Endodermal cell (in vitro differentiated cells): ENCODE results near the gene PASK. TPM values are rescaled to one million over a fixed set of nuclear protein-coding genes. Genes with fewer than 3 reads are reported as not detected.

Experiments used
- DNase-seq: peaks from one replicate; pipeline ENCODE4 v3.0.0-alpha.2; 2017
- H3K27ac ChIP-seq: 2 replicates; pipeline ENCODE4 v1.5.1; 2013; ENCODE audit warnings: mild to moderate bottlenecking, low read depth, low read length, moderate library complexity
- H3K27me3 ChIP-seq: 2 replicates; pipeline ENCODE4 v1.6.1; 2013; ENCODE audit warnings: mild to moderate bottlenecking, low read length, moderate library complexity; ENCODE audit not compliant: insufficient read depth, control insufficient read depth, poor library complexity, severe bottlenecking
- H3K36me3 ChIP-seq: 2 replicates; pipeline ENCODE4 v1.7.0; 2013; ENCODE audit warnings: mild to moderate bottlenecking, low read length, moderate library complexity; ENCODE audit not compliant: control insufficient read depth, insufficient read depth
- H3K4me1 ChIP-seq: one replicate; pipeline ENCODE4 v1.7.0; 2013; ENCODE audit warnings: low read length; ENCODE audit not compliant: control insufficient read depth, insufficient read depth
- H3K4me3 ChIP-seq: 2 replicates; pipeline ENCODE4 v1.5.1; 2013; ENCODE audit warnings: mild to moderate bottlenecking, low read length, moderate library complexity
- H3K9ac ChIP-seq: 2 replicates; pipeline ENCODE4 v1.6.1; 2013; ENCODE audit warnings: mild to moderate bottlenecking, low read length, moderate library complexity; ENCODE audit not compliant: poor library complexity, severe bottlenecking; ENCODE audit errors: extremely low read depth
- H3K9me3 ChIP-seq: 2 replicates; pipeline ENCODE4 v1.6.1; 2013; ENCODE audit warnings: mild to moderate bottlenecking, low read length, moderate library complexity; ENCODE audit not compliant: control insufficient read depth
- H3K27ac Mint-ChIP-seq: 2 replicates; pipeline ENCODE4 v1.8.0; 2020; ENCODE audit warnings: mixed read lengths
- H3K27me3 Mint-ChIP-seq: 2 replicates; pipeline ENCODE4 v1.8.0; 2021; ENCODE audit warnings: mild to moderate bottlenecking, mixed read lengths; ENCODE audit not compliant: insufficient read depth
- H3K36me3 Mint-ChIP-seq: 2 replicates; pipeline ENCODE4 v1.8.0; 2020; ENCODE audit warnings: low read depth, mixed read lengths
- H3K4me1 Mint-ChIP-seq: 2 replicates; pipeline ENCODE4 v1.8.0; 2020; ENCODE audit warnings: mixed read lengths
- H3K4me3 Mint-ChIP-seq: 2 replicates; pipeline ENCODE4 v1.8.0; 2020; ENCODE audit warnings: mild to moderate bottlenecking, moderate library complexity, mixed read lengths
- H3K9me3 Mint-ChIP-seq: 2 replicates; pipeline ENCODE4 v1.8.0; 2020; ENCODE audit warnings: mild to moderate bottlenecking, mixed read lengths
- CTCF ChIP-seq: fragments of 200-600 bp; sonication (generic); conservative IDR thresholded peaks from 2 replicates; pipeline ENCODE4 v1.5.0; 2021; ENCODE audit warnings: antibody characterized with exemption, mild to moderate bottlenecking
- WGBS, 2 experiments: methylation state at CpG; one replicate each; pipeline versions ENCODE4 v1.1.5 to v1.1.7; 2013; ENCODE audit warnings: missing lambda C conversion rate in 2 of 2, mixed read lengths in 1 of 2; ENCODE audit not compliant: insufficient coverage in 1 of 2, insufficient read length in 1 of 2; 5-methylcytosine and 5-hydroxymethylcytosine counted together
- total RNA-seq, 2 donors: library from RNA; stranded (reverse); fragmentation: NEBNext Ultra II Directional in 1 of 2; extraction: Animal tissue kit (Norgen Biotek cat#: 25700) in 1 of 2; gene quantifications; 2 replicates in 1 of 2; 3 replicates in 1 of 2; pipeline ENCODE4 v1.2.1, GENCODE V29; 2021

Gene PASK
- total RNA-seq, 2 donors from 2014 or later, result 76.5 to 94.5 TPM

- Histone ChIP-seq H3K27me3 (no peaks in the 10 kb centered on the region), H3K9me3 (no peaks in the 10 kb centered on the region), H3K4me1 (peaks cover 6% of the 10 kb centered on the region), H3K4me3 (no peak overlapping the region), H3K27ac (no peak overlapping the region), H3K36me3 (no peaks in the 10 kb centered on the region), H3K9ac (no peak overlapping the region)
- Mint-ChIP-seq H3K27me3 (no peaks in the 10 kb centered on the region), H3K9me3 (no peaks in the 10 kb centered on the region), H3K4me3 (no peak overlapping the region), H3K36me3 (no peaks in the 10 kb centered on the region), H3K4me1 (peaks cover 4% of the 10 kb centered on the region), H3K27ac (no peak overlapping the region)
- TF ChIP-seq CTCF, result no peak
- DNase-seq, result peak; percentile 53
- 60 to 76% methylated on average over 7 to 14 of the region's 14 CpGs for WGBS, 2 experiments
These were observed 38.0 kb upstream of the PASK start for GRCh38 chr2:241187101-241187917.

- TF ChIP-seq CTCF, result no peak
- no peak overlapping the region for H3K4me3 Mint-ChIP-seq
- WGBS, 2 experiments, result 90 to 100% methylated on average over 4 to 11 of the region's 11 CpGs
- no peaks in the 10 kb centered on the region for H3K36me3 Mint-ChIP-seq
- no peaks in the 10 kb centered on the region for H3K27me3 Mint-ChIP-seq
- no peaks in the 10 kb centered on the region for H3K27me3 ChIP-seq
- no peak overlapping the region for H3K4me3 ChIP-seq
- no peak for DNase-seq
- no peaks in the 10 kb centered on the region for H3K36me3 ChIP-seq
- H3K9ac ChIP-seq, result no peak overlapping the region
- H3K9me3 ChIP-seq, result no peaks in the 10 kb centered on the region
- peaks cover 6% of the 10 kb centered on the region for H3K4me1 ChIP-seq
- peaks cover 4% of the 10 kb centered on the region for H3K4me1 Mint-ChIP-seq
- no peaks in the 10 kb centered on the region for H3K9me3 Mint-ChIP-seq
- no peak overlapping the region for H3K27ac ChIP-seq
- no peak overlapping the region for H3K27ac Mint-ChIP-seq
These were observed 36.7 kb upstream of the PASK start for GRCh38 chr2:241185961-241186360.

- Histone ChIP-seq H3K36me3 (no peaks in the 10 kb centered on the region), H3K9ac (no peak overlapping the region), H3K4me1 (peaks cover 6% of the 10 kb centered on the region), H3K9me3 (no peaks in the 10 kb centered on the region), H3K27ac (no peak overlapping the region), H3K27me3 (no peaks in the 10 kb centered on the region), H3K4me3 (no peak overlapping the region)
- Mint-ChIP-seq H3K27me3 (no peaks in the 10 kb centered on the region), H3K27ac (no peak overlapping the region), H3K4me1 (peaks cover 4% of the 10 kb centered on the region), H3K9me3 (no peaks in the 10 kb centered on the region), H3K36me3 (peaks cover 6% of the 10 kb centered on the region), H3K4me3 (no peak overlapping the region)
- no peak for DNase-seq
- no peak for TF ChIP-seq CTCF
- 77 to 82% methylated on average over 6 to 9 of the region's 9 CpGs for WGBS, 2 experiments
These were observed 35.6 kb upstream of the PASK start for GRCh38 chr2:241184901-241185300.
